Gastroesophageal sphincter (tissue), 3 donors: Measurements from ENCODE around the gene TRIM69.
A peak's percentile ranks its signal among the peaks of the same experiment; 100 is the strongest.

Experiments
- CTCF ChIP-seq, 4 experiments: fragments of 200-600 bp in 2 of 4; fragments of 450-650 bp in 2 of 4; sonication (generic) in 1 of 4; IDR thresholded peaks; one replicate each; pipeline ENCODE4 v1.5.1; 2017 to 2019; ENCODE audit warnings: antibody characterized with exemption in 4 of 4, mild to moderate bottlenecking in 2 of 4, moderate library complexity in 2 of 4
- EP300 ChIP-seq: sonication (generic); formaldehyde crosslinking; IDR thresholded peaks from one replicate; pipeline ENCODE4 v1.6.1; 2017; ENCODE audit warnings: antibody characterized with exemption, mild to moderate bottlenecking
- POLR2A ChIP-seq, 2 donors: fragments of 450-650 bp; IDR thresholded peaks; one replicate each; pipeline ENCODE4 v1.6.1; 2017; ENCODE audit warnings: antibody characterized with exemption in 2 of 2, mild to moderate bottlenecking in 2 of 2, moderate library complexity in 1 of 2
- POLR2AphosphoS5 ChIP-seq: sonication (generic); formaldehyde crosslinking; IDR thresholded peaks from one replicate; pipeline ENCODE4 v1.6.1; 2017; ENCODE audit warnings: antibody characterized with exemption

- TF ChIP-seq CTCF (IDR thresholded peaks at IDR 0.05) (no peak), EP300 (no peak), POLR2A (IDR thresholded peaks at IDR 0.05) (peak; percentile 77 to 86), POLR2AphosphoS5 (peak; percentile 90)
These were observed 7.5 kb upstream of the TRIM69 start for GRCh38 chr15:44728576-44729407.
